Smooth muscle cell (in vitro differentiated cells): Measurements from ENCODE around the gene CXCL14. TPM values are rescaled to one million over a fixed set of nuclear protein-coding genes. Genes with fewer than 3 reads are reported as not detected.

Experiments
- DNase-seq: peaks from one replicate; lab custom pipeline; 2025; ENCODE audit not compliant: unreplicated experiment; lab: John Stamatoyannopoulos, UW
- H2AFZ ChIP-seq: fragments of 200-600 bp; sonication (generic); 2 replicates; pipeline ENCODE4 v1.6.0; 2016; ENCODE audit warnings: antibody characterized with exemption, low read depth, mild to moderate bottlenecking
- H3F3A ChIP-seq: fragments of 200-600 bp; sonication (generic); 2 replicates; pipeline ENCODE4 v1.6.0; 2017; ENCODE audit warnings: antibody characterized with exemption, low read depth
- H3K27ac ChIP-seq: fragments of 200-600 bp; sonication (generic); 2 replicates; pipeline ENCODE4 v1.5.1; 2016; ENCODE audit warnings: low read depth, mild to moderate bottlenecking
- H3K27me3 ChIP-seq: fragments of 200-600 bp; sonication (generic); 2 replicates; pipeline ENCODE4 v1.6.1; 2016; ENCODE audit warnings: low read depth, mild to moderate bottlenecking
- H3K36me3 ChIP-seq: fragments of 200-600 bp; sonication (generic); 2 replicates; pipeline ENCODE4 v1.5.1; 2016; ENCODE audit warnings: low read depth
- H3K4me1 ChIP-seq: fragments of 200-600 bp; sonication (generic); 2 replicates; pipeline ENCODE4 v1.5.1; 2016; ENCODE audit warnings: low read depth
- H3K4me2 ChIP-seq: fragments of 200-600 bp; sonication (generic); 2 replicates; pipeline ENCODE4 v1.6.0; 2016; ENCODE audit warnings: mild to moderate bottlenecking
- H3K4me3 ChIP-seq: fragments of 200-600 bp; sonication (generic); 2 replicates; pipeline ENCODE4 v1.5.1; 2016; ENCODE audit warnings: mild to moderate bottlenecking
- H3K79me2 ChIP-seq: fragments of 200-600 bp; sonication (generic); 2 replicates; pipeline ENCODE4 v1.6.0; 2016; ENCODE audit warnings: low read depth, mild to moderate bottlenecking
- H3K9ac ChIP-seq: fragments of 200-600 bp; sonication (generic); 2 replicates; pipeline ENCODE4 v1.6.0; 2016; ENCODE audit warnings: low read depth
- H3K9me3 ChIP-seq: fragments of 200-600 bp; sonication (generic); replicated peaks from 2 replicates; pipeline ENCODE4 v1.5.1; 2016; ENCODE audit warnings: low read depth
- H4K20me1 ChIP-seq: fragments of 200-600 bp; sonication (generic); 2 replicates; pipeline ENCODE4 v1.6.0; 2016; ENCODE audit warnings: low read depth
- CTCF ChIP-seq: fragments of 200-600 bp; sonication (generic); IDR thresholded peaks from 2 replicates; pipeline ENCODE4 v1.5.1; 2017; ENCODE audit warnings: borderline replicate concordance, mild to moderate bottlenecking, antibody characterized with exemption; ENCODE audit not compliant: insufficient read depth, poor library complexity, severe bottlenecking
- WGBS: methylation state at CpG from one replicate; pipeline ENCODE4 v1.1.7; 2016; ENCODE audit warnings: low lambda C conversion rate; 5-methylcytosine and 5-hydroxymethylcytosine counted together
- polyA plus RNA-seq: library from polyadenylated mRNA; unstranded; fragments of >200 nt; fragmentation: Nextera tagmentation; extraction: Ambion mirVana; gene quantifications from 2 replicates; pipeline ENCODE4 v1.2.1, GENCODE V29; 2016
- total RNA-seq: library from RNA; depleted of rRNA; stranded (reverse); fragments of >200 nt; gene quantifications from 2 replicates; pipeline ENCODE4 v1.2.3, GENCODE V29; 2014

CXCL14 gene
- 589 and 667 TPM in 2 replicates for total RNA-seq
- polyA plus RNA-seq: 1,209 and 1,397 TPM in 2 replicates

DNA sequence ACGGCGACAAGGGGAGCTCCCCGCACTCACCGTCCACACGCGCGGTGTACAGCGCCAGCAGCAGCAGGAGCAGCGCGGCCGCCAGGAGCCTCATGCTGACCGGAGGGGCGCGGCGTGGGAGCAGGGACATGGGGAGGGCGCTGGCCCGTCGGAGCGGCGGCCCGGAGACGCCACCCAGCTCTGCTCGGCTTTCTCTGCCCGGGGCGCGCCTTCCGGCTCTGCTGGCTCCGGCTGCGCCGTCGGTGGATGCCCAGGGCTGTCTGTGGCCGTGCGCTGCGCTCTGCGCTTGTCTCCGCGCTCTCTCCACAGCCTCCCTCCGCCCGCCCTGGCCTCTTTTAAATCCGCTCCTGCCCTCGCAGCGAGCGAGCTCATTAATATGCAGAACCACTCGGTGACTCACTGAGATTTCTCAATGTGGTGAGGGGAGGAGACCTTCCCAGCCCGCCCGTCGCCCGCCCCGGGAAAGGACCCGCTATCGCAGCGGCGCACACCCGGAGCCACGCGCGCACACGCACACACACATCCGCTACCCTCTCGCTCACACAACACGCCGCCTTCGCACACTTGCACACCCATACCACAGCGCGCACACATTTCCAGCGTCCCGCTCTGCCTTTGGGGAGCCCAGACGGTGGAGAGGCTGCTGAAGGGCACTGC, at the start of gene CXCL14:
Gene CXCL14 (minus strand): TSS at position 307 of the 657 bp plus-strand sequence. CDS start 213 bp downstream, at position 94.
- Histone ChIP-seq H3K4me2 (peak within 1 kb of the TSS; percentile 93), H3K36me3 (no peaks in the 10 kb centered on the region), H3K4me3 (peak within 1 kb of the TSS; percentile 68), H2AFZ (peak within 1 kb of the TSS; percentile 80), H3K79me2 (peaks cover 23% of the 10 kb centered on the region), H3K27ac (peak within 1 kb of the TSS; percentile 48), H3K9ac (peak within 1 kb of the TSS; percentile 58), H3K9me3 (no peaks in the 10 kb centered on the region), H3F3A (peaks cover 23% of the 10 kb centered on the region), H3K4me1 (peaks cover 30% of the 10 kb centered on the region), H4K20me1 (peaks cover 29% of the 10 kb centered on the region), H3K27me3 (peaks cover 5% of the 10 kb centered on the region)
- peak; percentile 60 for DNase-seq
- no peak for TF ChIP-seq CTCF
- 1% methylated on average over 43 of the region's 68 CpGs for WGBS

DNA sequence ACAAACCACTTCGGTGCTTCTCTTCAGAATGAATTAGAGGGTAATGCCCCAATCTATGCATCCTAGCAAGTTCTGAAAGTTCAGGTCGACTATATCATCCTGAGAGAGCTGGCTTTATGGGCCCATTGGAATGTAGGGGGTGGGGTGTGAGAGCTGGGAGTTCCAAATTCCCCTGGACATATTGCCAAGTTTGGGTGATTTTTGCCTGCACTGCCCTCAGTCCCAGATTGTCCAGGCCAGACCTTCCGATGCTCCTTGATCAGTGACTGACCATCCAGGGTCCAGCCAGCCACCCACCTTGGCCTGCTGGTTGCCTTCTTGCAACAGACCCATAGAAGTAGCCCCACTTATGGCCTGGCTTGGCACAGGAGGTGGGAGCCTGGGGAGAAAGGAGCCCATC, 47.8 kb upstream of the CXCL14 start:
- WGBS: 78% methylated on average over 3 of the region's 3 CpGs
- no peak for TF ChIP-seq CTCF
- no peaks in the 10 kb centered on the region for H3K9me3 ChIP-seq
- no peak overlapping the region for H3K4me2 ChIP-seq
- H3K79me2 ChIP-seq: no peaks in the 10 kb centered on the region
- no peaks in the 10 kb centered on the region for H3K36me3 ChIP-seq
- H3K4me1 ChIP-seq: no peaks in the 10 kb centered on the region
- no peaks in the 10 kb centered on the region for H4K20me1 ChIP-seq
- no peak for DNase-seq
- no peak overlapping the region for H3K4me3 ChIP-seq
- no peak overlapping the region for H3K9ac ChIP-seq
- no peaks in the 10 kb centered on the region for H3K27me3 ChIP-seq
- H2AFZ ChIP-seq: no peak overlapping the region
- no peaks in the 10 kb centered on the region for H3F3A ChIP-seq
- no peak overlapping the region for H3K27ac ChIP-seq

- H3K27me3 ChIP-seq: no peaks in the 10 kb centered on the region
- H3K9ac ChIP-seq: no peak overlapping the region
- no peak for TF ChIP-seq CTCF
- 88% methylated on average over 3 of the region's 3 CpGs for WGBS
- H3F3A ChIP-seq: no peaks in the 10 kb centered on the region
- H4K20me1 ChIP-seq: no peaks in the 10 kb centered on the region
- H3K4me1 ChIP-seq: no peaks in the 10 kb centered on the region
- no peaks in the 10 kb centered on the region for H3K36me3 ChIP-seq
- no peak overlapping the region for H2AFZ ChIP-seq
- no peaks in the 10 kb centered on the region for H3K9me3 ChIP-seq
- no peak overlapping the region for H3K4me3 ChIP-seq
- no peak overlapping the region for H3K27ac ChIP-seq
- H3K4me2 ChIP-seq: no peak overlapping the region
- no peaks in the 10 kb centered on the region for H3K79me2 ChIP-seq
- DNase-seq: no peak
Observed at GRCh38 chr5:135625961-135626360, 47.2 kb upstream of the CXCL14 start.

GRCh38 chr5:135625486-135625885, 46.7 kb upstream of the CXCL14 start:
- Histone ChIP-seq H3K4me3 (no peak overlapping the region), H3K36me3 (no peaks in the 10 kb centered on the region), H2AFZ (no peak overlapping the region), H3K4me1 (no peaks in the 10 kb centered on the region), H3K4me2 (no peak overlapping the region), H3K79me2 (no peaks in the 10 kb centered on the region), H3K9me3 (no peaks in the 10 kb centered on the region), H3F3A (no peaks in the 10 kb centered on the region), H4K20me1 (no peaks in the 10 kb centered on the region), H3K27ac (no peak overlapping the region), H3K9ac (no peak overlapping the region), H3K27me3 (no peaks in the 10 kb centered on the region)
- 100% methylated on average over 1 of the region's 1 CpG for WGBS
- no peak for TF ChIP-seq CTCF
- DNase-seq: no peak
